Stimulated activated CD4-positive, alpha-beta T cell treated with anti-CD3 and anti-CD28 coated beads, Interleukin-4, amount 100 ng/mL, for 1 hour (primary cell): ENCODE results near the gene MTOR.
"Not testable (repeated sequence)": the region's sequence is repeated elsewhere in the genome, so short reads cannot be mapped to it uniquely, and the experiment has no call there.

ENCODE experiments used
- DNase-seq: peaks from one replicate; pipeline ENCODE4 v3.0.0-alpha.2; 2020

Gene MTOR

DNA sequence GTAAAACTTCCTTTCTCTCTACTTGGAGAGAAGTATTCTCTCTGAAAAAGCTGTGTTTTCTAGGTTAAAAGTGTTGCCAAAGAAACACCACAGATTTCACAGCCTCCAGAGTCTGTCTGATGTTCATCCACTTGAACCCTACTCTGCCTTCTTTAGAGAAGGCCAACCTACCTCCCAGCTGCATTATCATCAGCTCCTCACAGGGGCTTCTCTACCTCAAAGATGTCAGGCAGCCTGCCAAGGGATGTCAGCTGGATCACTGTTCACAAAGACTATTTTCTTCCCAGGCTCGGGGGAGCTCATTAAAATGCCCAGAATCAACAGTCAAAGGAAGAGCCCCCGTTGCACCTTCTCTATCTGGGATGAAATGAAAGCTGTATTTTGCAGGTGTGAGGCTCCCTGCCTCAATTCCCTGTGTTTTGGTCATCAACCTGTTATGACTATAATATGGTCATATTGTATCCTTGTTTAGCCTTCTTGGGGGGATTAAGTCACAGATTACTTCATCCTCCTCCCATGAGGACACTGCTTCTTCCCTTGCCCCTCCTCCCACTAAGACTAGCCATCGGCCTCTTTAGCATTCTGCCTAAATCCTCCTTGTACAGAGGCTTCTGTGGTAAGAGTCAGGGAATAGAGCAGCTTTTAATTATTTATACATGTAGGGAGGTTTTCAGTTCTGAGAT lies 47.5 kb downstream of the MTOR start:
- no peak for DNase-seq

DNA sequence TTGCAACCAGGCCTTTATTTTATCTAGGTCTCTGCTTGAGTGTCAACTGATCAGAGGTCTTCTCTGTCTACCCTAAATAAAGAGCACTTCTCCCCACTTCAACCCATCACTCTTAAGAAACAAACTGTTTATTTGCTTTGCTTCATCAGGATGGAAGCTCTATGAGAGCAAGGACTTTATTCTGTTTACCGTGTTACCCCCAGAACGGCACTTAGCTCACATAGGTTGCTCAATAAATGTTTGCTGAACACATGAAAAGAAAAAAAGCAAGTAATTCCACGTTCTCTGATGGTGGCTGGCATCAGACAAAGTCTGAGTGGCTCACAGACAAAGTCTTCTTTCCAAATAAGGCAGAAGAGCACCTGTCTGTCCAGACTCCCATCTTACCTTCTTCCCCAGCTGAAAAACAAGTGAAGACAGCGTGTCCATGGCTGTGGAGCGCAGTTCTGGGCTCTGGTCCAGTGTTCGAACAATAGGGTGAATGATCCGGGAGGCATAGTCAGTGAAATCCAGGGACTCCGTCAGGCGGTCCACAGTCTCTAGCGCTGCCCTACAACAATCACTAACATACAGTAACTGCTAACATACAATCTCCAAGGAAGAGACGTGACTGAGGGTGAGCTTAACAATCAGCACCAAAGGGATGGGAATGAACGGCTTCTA lies 50.3 kb downstream of the MTOR start:
- DNase-seq, result no peak

GRCh38 chr1:11211461-11211860 lies 50.9 kb downstream of the MTOR start:
- no peak for DNase-seq

- DNase-seq, result no peak
Measured at GRCh38 chr1:11207898-11208611, 54.3 kb downstream of the MTOR start.

DNA sequence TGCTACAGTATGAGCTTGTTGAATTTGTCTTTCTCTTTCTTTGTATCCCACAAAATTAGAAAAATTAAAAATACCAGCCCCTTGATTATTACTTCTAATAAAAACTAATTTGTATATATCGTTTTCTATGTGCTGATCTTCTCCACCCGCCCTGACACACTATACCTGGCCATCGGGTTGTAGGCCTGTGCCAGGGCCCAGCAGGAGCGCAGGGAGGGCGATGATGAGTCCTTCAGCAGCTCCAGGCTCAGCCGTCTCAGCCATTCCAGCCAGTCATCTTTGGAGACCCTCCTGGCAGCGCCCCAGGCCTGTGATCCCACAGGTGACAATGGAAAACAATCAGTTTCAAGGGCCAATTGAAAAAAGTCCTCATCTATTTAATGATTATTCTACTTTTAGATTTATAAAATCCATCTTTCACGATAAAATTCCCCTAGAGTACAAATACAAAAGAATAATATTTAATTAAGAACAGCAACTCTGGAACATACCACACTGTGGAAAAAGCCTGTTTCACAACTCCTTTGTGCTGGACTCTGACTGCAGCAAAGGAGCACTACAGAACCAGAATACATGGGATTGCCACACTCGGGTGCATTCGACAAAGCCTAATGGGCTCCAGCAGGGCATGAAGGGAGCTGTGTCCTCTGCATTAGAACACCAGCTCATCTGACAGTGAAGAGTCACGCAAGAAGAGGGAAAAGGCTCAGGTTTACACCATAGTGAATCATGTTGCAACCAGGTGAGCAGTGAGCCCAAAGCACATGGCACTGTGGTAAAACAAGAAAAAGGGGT lies 57.8 kb downstream of the MTOR start:
- DNase-seq, result no peak

- DNase-seq, result no peak
Measured at GRCh38 chr1:11198851-11199594, 63.3 kb downstream of the MTOR start.

DNA sequence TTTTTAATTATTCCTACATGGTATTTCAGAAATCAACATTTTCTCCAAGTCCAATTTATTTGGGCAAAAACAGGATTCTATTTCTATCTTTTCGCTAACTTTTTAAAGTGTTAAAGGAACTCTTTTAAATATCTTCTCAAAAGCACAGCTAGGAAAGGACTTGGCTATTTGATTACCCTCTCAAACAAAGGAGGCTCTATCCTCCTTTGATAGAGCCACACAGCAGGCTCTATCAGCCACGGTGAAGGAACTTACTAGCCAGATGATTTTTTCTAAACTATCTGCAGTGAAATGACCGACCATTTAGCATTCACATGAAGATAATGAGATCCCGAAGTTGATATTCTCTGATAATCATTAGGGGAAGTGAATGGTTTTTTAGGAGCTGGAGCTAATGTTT lies 64.1 kb downstream of the MTOR start:
- DNase-seq, result no peak

GRCh38 chr1:11197359-11197758 lies 65.0 kb downstream of the MTOR start:
- no peak for DNase-seq

DNA sequence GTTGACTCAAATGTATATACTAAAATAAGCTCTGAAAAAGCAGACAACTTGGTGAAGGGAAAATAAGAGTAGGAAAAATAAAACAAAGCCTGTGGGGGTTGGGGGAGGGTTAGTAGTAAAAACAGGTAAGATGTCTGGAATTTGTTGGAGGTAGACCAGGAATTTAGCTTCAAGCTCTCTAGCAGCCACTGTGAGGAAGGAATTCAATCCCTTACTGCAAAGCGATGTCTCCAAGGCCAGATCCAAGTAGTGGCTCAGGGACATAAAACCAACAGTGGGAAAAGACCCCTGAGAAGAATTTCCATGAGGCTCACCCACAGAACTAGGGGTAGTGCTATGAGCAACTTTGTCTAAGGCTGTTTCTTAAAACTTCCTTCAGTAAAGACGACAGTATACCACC lies 65.4 kb downstream of the MTOR start:
- DNase-seq, result no peak

DNA sequence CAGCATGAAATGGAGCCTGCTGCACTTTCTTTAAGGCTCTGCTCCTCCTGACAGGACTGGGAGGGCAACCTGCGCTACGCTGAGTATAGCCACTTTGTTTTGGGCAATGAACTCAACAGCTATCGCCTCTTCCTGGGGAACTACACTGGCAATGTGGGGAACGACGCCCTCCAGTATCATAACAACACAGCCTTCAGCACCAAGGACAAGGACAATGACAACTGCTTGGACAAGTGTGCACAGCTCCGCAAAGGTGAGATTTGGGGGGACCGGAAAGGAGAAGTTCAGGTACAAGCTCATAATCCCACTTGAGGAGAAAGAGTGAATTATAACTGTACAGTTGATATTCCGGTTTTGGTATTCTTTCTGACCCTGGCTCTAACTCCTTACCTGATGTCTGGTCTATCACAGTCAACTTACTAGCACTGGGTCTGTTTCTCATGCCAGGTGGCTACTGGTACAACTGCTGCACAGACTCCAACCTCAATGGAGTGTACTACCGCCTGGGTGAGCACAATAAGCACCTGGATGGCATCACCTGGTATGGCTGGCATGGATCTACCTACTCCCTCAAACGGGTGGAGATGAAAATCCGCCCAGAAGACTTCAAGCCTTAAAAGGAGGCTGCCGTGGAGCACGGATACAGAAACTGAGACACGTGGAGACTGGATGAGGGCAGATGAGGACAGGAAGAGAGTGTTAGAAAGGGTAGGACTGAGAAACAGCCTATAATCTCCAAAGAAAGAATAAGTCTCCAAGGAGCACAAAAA lies 67.8 kb downstream of the MTOR start:
- no peak for DNase-seq

GRCh38 chr1:11193376-11193775 lies 69.0 kb downstream of the MTOR start:
- no peak for DNase-seq

GRCh38 chr1:11188858-11189451 lies 73.4 kb downstream of the MTOR start, which contains the start of gene ANGPTL7:
TSS of gene ANGPTL7 (plus strand) at chr1:11189355. CDS start at chr1:11189580, 225 bp downstream.
- no peak for DNase-seq

- no peak for DNase-seq
Measured at GRCh38 chr1:11188381-11188780, 74.0 kb downstream of the MTOR start.

- DNase-seq, result no peak
Measured at GRCh38 chr1:11187931-11188330, 74.4 kb downstream of the MTOR start.

GRCh38 chr1:11187494-11187893 lies 74.9 kb downstream of the MTOR start:
- DNase-seq, result no peak

- no peak for DNase-seq
Measured at GRCh38 chr1:11187000-11187399, 75.4 kb downstream of the MTOR start.

DNA sequence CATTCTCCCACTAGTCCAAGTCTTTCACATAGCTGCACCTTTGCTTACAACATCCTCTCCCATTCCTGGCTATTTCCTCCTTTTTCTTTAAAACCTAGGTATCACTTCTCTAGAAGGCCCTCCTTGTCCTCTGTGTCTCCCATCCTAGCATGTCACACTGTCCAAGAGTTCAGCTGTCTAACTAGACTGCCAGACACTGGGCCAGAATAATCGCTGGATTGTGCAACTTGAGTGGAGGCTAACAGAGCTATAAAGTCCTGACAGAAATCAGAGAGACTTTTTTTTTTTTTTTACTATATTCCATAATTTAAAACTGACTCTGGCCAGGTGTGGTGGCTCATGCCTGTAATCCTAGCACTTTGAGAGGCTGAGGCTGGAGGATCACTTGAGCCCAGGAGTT lies 77.4 kb downstream of the MTOR start:
- no peak for DNase-seq

- no peak for DNase-seq
Measured at GRCh38 chr1:11182884-11183283, 79.5 kb downstream of the MTOR start.

DNA sequence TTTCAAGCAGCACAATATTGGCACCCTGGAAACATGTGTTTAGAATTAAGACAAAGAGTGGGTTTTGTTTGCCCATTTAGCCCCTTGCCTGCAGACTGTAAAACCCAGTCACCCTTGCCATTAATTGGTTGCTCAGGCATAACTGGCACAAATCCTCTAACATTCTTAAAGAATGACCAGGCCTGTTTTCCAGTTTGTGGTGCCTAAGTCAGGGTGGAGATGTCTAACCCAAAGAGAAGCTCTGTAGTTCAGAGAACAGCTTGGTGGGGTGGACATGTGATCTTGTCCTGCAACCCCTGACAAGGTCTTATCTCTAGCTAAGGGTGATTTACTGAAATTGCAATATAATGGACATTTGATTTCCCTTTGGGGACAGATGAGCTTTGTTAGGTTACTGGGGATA lies 82.0 kb downstream of the MTOR start:
- DNase-seq, result no peak

- not testable (repeated sequence) for DNase-seq
Measured at GRCh38 chr1:11179749-11180148, 82.6 kb downstream of the MTOR start.

DNA sequence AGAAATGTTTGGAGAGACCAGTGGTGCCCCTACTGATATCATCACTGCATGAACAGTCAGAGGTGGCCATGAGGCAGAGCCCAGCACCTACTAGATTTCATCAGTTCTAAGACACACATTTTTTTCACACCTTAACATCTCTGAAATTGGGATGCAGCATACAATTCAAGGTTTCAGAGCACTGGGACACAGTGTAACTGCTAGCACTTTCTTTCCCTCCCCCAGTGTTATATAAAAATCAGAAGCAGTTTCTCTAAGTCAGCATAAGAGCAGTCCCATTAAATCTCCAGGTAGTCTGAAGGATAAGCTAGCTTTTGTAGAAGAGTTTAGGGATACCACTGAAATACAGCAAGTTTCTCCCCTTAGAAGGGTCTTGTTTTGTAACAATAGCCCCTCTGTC lies 83.2 kb downstream of the MTOR start:
- no peak for DNase-seq
